ENCODE measurements around the gene LINC01488.

DNA sequence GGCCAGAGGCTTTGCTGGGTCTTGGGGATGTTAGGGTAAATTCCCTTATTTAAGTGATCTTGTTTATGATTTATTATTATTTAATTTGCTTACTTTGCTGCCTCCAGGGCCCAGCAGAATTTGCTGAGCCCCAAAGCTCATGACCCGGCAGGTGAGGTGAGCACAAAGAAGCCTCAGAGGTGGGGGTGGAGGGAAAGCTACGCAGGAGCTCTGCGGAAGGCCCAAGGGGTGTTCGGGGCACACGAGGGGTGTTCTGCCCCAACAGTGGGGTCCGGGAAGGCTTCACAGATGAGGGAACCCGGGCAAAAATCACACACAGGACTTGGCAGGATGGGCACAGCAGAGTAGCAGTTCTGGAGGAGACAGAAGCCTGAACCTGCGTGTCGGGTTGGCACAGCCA is 6.7 kb upstream of the LINC01488 start:
- TF ChIP-seq, protein P1, sequence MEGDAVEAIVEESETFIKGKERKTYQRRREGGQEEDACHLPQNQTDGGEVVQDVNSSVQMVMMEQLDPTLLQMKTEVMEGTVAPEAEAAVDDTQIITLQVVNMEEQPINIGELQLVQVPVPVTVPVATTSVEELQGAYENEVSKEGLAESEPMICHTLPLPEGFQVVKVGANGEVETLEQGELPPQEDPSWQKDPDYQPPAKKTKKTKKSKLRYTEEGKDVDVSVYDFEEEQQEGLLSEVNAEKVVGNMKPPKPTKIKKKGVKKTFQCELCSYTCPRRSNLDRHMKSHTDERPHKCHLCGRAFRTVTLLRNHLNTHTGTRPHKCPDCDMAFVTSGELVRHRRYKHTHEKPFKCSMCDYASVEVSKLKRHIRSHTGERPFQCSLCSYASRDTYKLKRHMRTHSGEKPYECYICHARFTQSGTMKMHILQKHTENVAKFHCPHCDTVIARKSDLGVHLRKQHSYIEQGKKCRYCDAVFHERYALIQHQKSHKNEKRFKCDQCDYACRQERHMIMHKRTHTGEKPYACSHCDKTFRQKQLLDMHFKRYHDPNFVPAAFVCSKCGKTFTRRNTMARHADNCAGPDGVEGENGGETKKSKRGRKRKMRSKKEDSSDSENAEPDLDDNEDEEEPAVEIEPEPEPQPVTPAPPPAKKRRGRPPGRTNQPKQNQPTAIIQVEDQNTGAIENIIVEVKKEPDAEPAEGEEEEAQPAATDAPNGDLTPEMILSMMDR (IDR thresholded peaks at IDR 0.05; ENCODE audit: insufficient read depth, low read depth, low read length), result no peak
- no peak for TF ChIP-seq EZH2 (IDR thresholded peaks at IDR 0.05; ENCODE audit: insufficient read depth, low read length)
